PC-3 (cell line): Measurements from ENCODE around the gene GRK1. TPM values are rescaled to one million over a fixed set of nuclear protein-coding genes. Genes with fewer than 3 reads are reported as not detected.

Experiments used
- ATAC-seq: fragments of 200-7000 bp; cut with Tn5 transposase; 2 replicates; pipeline ENCODE4 v1.9.1; 2020; ENCODE audit warnings: mild to moderate bottlenecking, moderate library complexity
- BruUV-seq: library from RNA; stranded (reverse); fragments of 400-500 nt; replicated peaks from 2 replicates; lab custom pipeline; 2021; lab: Mats Ljungman, UMichigan
- CTCF ChIA-PET: fragments of 300-600 bp; sonication (Branson Sonifier 250); formaldehyde crosslinking; loops from one replicate; lab custom pipeline; 2022; ENCODE audit warnings: antibody characterized with exemption; lab: Charles Lee
- POLR2A ChIA-PET: fragments of 300-600 bp; sonication (Branson Sonifier 250); formaldehyde crosslinking; loops from one replicate; lab custom pipeline; 2022; ENCODE audit warnings: antibody characterized with exemption; ENCODE audit not compliant: unreplicated experiment; lab: Charles Lee
- DNase-seq: peaks from one replicate; pipeline ENCODE4 v3.0.0-alpha.2; 2015
- H2AFZ ChIP-seq: fragments of 300-600 bp; sonication (generic); 2 replicates; pipeline ENCODE4 v1.6.0; 2016; ENCODE audit warnings: antibody characterized with exemption, low read length
- H3F3A ChIP-seq: fragments of 300-600 bp; sonication (generic); one replicate; pipeline ENCODE4 v1.6.0; 2017; ENCODE audit warnings: antibody characterized with exemption, low read length, control low read depth, mild to moderate bottlenecking; ENCODE audit not compliant: unreplicated experiment
- H3K27ac ChIP-seq: fragments of 300-600 bp; sonication (generic); 2 replicates; pipeline ENCODE4 v1.5.1; 2016; ENCODE audit warnings: mild to moderate bottlenecking, low read length
- H3K27me3 ChIP-seq: fragments of 300-600 bp; sonication (generic); 2 replicates; pipeline ENCODE4 v1.6.1; 2016; ENCODE audit warnings: low read length, mixed read lengths
- H3K36me3 ChIP-seq: fragments of 300-600 bp; sonication (generic); 2 replicates; pipeline ENCODE4 v1.6.1; 2016; ENCODE audit warnings: low read depth, mixed run types, low read length, mixed read lengths
- H3K4me1 ChIP-seq: fragments of 300-600 bp; sonication (generic); 2 replicates; pipeline ENCODE4 v1.5.1; 2016; ENCODE audit warnings: low read length; ENCODE audit not compliant: insufficient read depth
- H3K4me2 ChIP-seq: fragments of 300-600 bp; sonication (generic); 2 replicates; pipeline ENCODE4 v1.6.0; 2016; ENCODE audit warnings: low read length
- H3K4me3 ChIP-seq: fragments of 300-600 bp; sonication (generic); 2 replicates; pipeline ENCODE4 v1.5.1; 2016; ENCODE audit warnings: mild to moderate bottlenecking, low read length, mixed read lengths
- H3K79me2 ChIP-seq: fragments of 300-600 bp; sonication (generic); 2 replicates; pipeline ENCODE4 v1.6.1; 2017; ENCODE audit warnings: low read length, mixed read lengths
- H3K9ac ChIP-seq: fragments of 300-600 bp; sonication (generic); 2 replicates; pipeline ENCODE4 v1.6.0; 2016; ENCODE audit warnings: mild to moderate bottlenecking, low read length
- H3K9me2 ChIP-seq: fragments of 300-600 bp; sonication (generic); replicated peaks from 2 replicates; pipeline ENCODE4 v1.6.1; 2016; ENCODE audit warnings: mixed run types, low read length, mixed read lengths
- H3K9me3 ChIP-seq: fragments of 300-600 bp; sonication (generic); 2 replicates; pipeline ENCODE4 v1.6.1; 2016; ENCODE audit warnings: low read length, mixed read lengths
- H4K20me1 ChIP-seq: fragments of 300-600 bp; sonication (generic); 2 replicates; pipeline ENCODE4 v1.6.1; 2016; ENCODE audit warnings: low read length, mixed read lengths
- CTCF ChIP-seq: fragments of 300-600 bp; sonication (generic); conservative IDR thresholded peaks from 2 replicates; pipeline ENCODE4 v1.5.1; 2017; ENCODE audit warnings: antibody characterized with exemption, low read depth, mild to moderate bottlenecking, low read length
- EZH2 ChIP-seq: fragments of 300-600 bp; sonication (generic); IDR thresholded peaks from one replicate; pipeline ENCODE4 v1.6.1; 2017; ENCODE audit warnings: antibody characterized with exemption, mild to moderate bottlenecking, low read length; ENCODE audit not compliant: unreplicated experiment
- EZH2phosphoT487 ChIP-seq: fragments of 300-600 bp; sonication (generic); IDR thresholded peaks from 2 replicates; pipeline ENCODE4 v1.6.1; 2018; ENCODE audit warnings: mild to moderate bottlenecking, antibody characterized with exemption, low read length, borderline replicate concordance
- intact Hi-C: fragments of 100-400 bp; cut with micrococcal nuclease; formaldehyde crosslinking; loops from 2 replicates; pipeline ENCODE4 v1.9.0; 2023
- total RNA-seq: library from RNA; depleted of rRNA; stranded (reverse); fragments of >200 nt; gene quantifications from 2 replicates; pipeline ENCODE4 v1.2.3, GENCODE V29; 2014

Gene GRK1
- total RNA-seq, 1 experiment from 2014 or later: not detected

GRCh38 chr13:113628291-113629270 lies 38.4 kb upstream of the GRK1 start:
- no peaks in the 10 kb centered on the region for H4K20me1 ChIP-seq

GRCh38 chr13:113629866-113630265 lies 37.2 kb upstream of the GRK1 start:
- TF ChIP-seq EZH2phosphoT487 (no peak), EZH2 (no peak), CTCF (no peak)
- CTCF ChIA-PET: no interaction called here
- Histone ChIP-seq H3K27ac (no peak overlapping the region), H3K27me3 (no peaks in the 10 kb centered on the region), H3F3A (no peaks in the 10 kb centered on the region), H3K4me2 (no peak overlapping the region), H3K4me1 (no peaks in the 10 kb centered on the region), H3K9me2 (no peaks in the 10 kb centered on the region), H3K36me3 (peaks cover 5% of the 10 kb centered on the region), H2AFZ (no peak overlapping the region), H4K20me1 (no peaks in the 10 kb centered on the region), H3K9me3 (no peaks in the 10 kb centered on the region), H3K4me3 (no peak overlapping the region), H3K79me2 (peaks cover 41% of the 10 kb centered on the region), H3K9ac (no peak overlapping the region)
- intact Hi-C loops: no loop called here
- ATAC-seq: no peak
- no TSS peak for BruUV-seq
- DNase-seq: no peak
- POLR2A ChIA-PET: no interaction called here

More at GRCh38 chr13:113628291-113629270, 38.4 kb upstream of the GRK1 start:
- Histone ChIP-seq H3K4me1 (no peaks in the 10 kb centered on the region), H3K79me2 (peaks cover 48% of the 10 kb centered on the region), H3K36me3 (peaks cover 10% of the 10 kb centered on the region), H2AFZ (no peak overlapping the region), H3F3A (no peaks in the 10 kb centered on the region), H3K4me3 (no peak overlapping the region), H3K27ac (no peak overlapping the region), H3K9me2 (no peaks in the 10 kb centered on the region), H3K9ac (no peak overlapping the region), H3K27me3 (no peaks in the 10 kb centered on the region), H3K9me3 (no peaks in the 10 kb centered on the region), H3K4me2 (no peak overlapping the region)
- CTCF ChIA-PET: no interaction called here
- BruUV-seq: no TSS peak
- DNase-seq: no peak
- ATAC-seq: no peak
- intact Hi-C loops: no loop called here
- no peak for TF ChIP-seq EZH2phosphoT487
- no peak for TF ChIP-seq EZH2
- no peak for TF ChIP-seq CTCF
- POLR2A ChIA-PET: no interaction called here

- Histone ChIP-seq H4K20me1 (no peaks in the 10 kb centered on the region), H3K9ac (no peak overlapping the region), H3K4me1 (no peaks in the 10 kb centered on the region), H3K36me3 (peaks cover 5% of the 10 kb centered on the region), H3F3A (no peaks in the 10 kb centered on the region), H3K4me2 (no peak overlapping the region), H3K9me2 (no peaks in the 10 kb centered on the region), H3K79me2 (peaks cover 41% of the 10 kb centered on the region), H3K4me3 (no peak overlapping the region), H3K27ac (no peak overlapping the region), H2AFZ (no peak overlapping the region), H3K9me3 (no peaks in the 10 kb centered on the region), H3K27me3 (no peaks in the 10 kb centered on the region)
- no peak for ATAC-seq
- ChIA-PET POLR2A (no interaction called here), CTCF (no interaction called here)
- intact Hi-C loops: no loop called here
- no TSS peak for BruUV-seq
- no peak for TF ChIP-seq CTCF
- DNase-seq: no peak
Measured at GRCh38 chr13:113630296-113630695, 36.7 kb upstream of the GRK1 start.
